C4-2B (cell line): ENCODE results near the gene MYPN.

ENCODE experiments used
- ZFX ChIP-seq: fragments of 450-650 bp; IDR thresholded peaks from 2 replicates; pipeline ENCODE4 v1.6.1; 2017
- TF ChIP-seq, protein P1 (sequence below): fragments of 450-650 bp; conservative IDR thresholded peaks from 2 replicates; pipeline ENCODE4 v1.5.1; 2017; ENCODE audit warnings: mild to moderate bottlenecking

DNA sequence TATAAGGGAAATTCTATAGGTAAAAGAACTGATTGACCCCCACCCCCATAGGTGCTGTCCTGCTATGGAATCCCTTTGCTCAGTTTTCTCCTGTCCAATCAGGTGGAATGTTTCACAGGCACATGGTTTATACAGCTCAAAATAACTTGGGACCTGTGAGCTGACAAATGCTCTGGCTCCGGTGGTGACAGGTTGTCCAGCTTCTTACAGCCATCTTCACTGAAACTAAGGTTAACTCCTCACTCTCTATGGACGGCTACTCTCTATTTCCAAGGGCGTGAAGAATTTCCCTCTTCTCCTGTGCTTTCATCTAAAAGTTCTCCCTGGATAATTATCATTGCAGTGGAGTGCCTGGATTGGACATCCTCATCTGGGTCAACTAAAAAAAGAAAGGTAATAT lies at the start of gene MYPN:
- TF ChIP-seq, protein P1, sequence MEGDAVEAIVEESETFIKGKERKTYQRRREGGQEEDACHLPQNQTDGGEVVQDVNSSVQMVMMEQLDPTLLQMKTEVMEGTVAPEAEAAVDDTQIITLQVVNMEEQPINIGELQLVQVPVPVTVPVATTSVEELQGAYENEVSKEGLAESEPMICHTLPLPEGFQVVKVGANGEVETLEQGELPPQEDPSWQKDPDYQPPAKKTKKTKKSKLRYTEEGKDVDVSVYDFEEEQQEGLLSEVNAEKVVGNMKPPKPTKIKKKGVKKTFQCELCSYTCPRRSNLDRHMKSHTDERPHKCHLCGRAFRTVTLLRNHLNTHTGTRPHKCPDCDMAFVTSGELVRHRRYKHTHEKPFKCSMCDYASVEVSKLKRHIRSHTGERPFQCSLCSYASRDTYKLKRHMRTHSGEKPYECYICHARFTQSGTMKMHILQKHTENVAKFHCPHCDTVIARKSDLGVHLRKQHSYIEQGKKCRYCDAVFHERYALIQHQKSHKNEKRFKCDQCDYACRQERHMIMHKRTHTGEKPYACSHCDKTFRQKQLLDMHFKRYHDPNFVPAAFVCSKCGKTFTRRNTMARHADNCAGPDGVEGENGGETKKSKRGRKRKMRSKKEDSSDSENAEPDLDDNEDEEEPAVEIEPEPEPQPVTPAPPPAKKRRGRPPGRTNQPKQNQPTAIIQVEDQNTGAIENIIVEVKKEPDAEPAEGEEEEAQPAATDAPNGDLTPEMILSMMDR: no peak
- no peak for TF ChIP-seq ZFX
